OCI-LY1 (cell line): ENCODE results near the gene EP300.
"Not testable (repeated sequence)": the region's sequence is repeated elsewhere in the genome, so short reads cannot be mapped to it uniquely, and the experiment has no call there.

Source experiments
- CTCF ChIP-seq: fragments of 200-600 bp; sonication (generic), shearing (Covaris generic); IDR thresholded peaks from 2 replicates; pipeline ENCODE4 v1.5.1; 2017; ENCODE audit warnings: mild to moderate bottlenecking, antibody characterized with exemption, low read length, moderate library complexity, mixed read lengths
- EZH2 ChIP-seq: fragments of 200-600 bp; sonication (generic), shearing (Covaris generic); IDR thresholded peaks from 2 replicates; pipeline ENCODE4 v1.8.0; 2017; ENCODE audit warnings: borderline replicate concordance, mixed run types, mild to moderate bottlenecking, antibody characterized with exemption, low read length, moderate library complexity, mixed read lengths

GRCh38 chr22:41049795-41050194, 42.6 kb upstream of the EP300 start:
- TF ChIP-seq CTCF, EZH2: not testable (repeated sequence)
